GM23338 (cell line): ENCODE measurements around the gene EMID1. TPM values are rescaled to one million over a fixed set of nuclear protein-coding genes. Genes with fewer than 3 reads are reported as not detected.

ENCODE experiments used
- ATAC-seq: fragments of 200-7000 bp; cut with Tn5 transposase; 3 replicates; pipeline ENCODE4 v1.9.1; 2020
- DNase-seq: peaks from one replicate; pipeline ENCODE4 v3.0.0-alpha.2; 2015; ENCODE audit warnings: low spot score
- H2AFZ ChIP-seq: fragments of 200-600 bp; sonication (generic); 2 replicates; pipeline ENCODE4 v1.8.0; 2016; ENCODE audit warnings: antibody characterized with exemption, mild to moderate bottlenecking, moderate library complexity
- H3F3A ChIP-seq: fragments of 200-600 bp; sonication (generic); replicated peaks from 2 replicates; pipeline ENCODE4 v1.8.0; 2017; ENCODE audit warnings: antibody characterized with exemption, mixed run types, low read depth
- H3K27ac ChIP-seq: fragments of 200-600 bp; sonication (generic); 2 replicates; pipeline ENCODE4 v1.6.1; 2016; ENCODE audit warnings: low read depth
- H3K27me3 ChIP-seq: fragments of 200-600 bp; sonication (generic); 2 replicates; pipeline ENCODE4 v1.8.0; 2016; ENCODE audit warnings: mild to moderate bottlenecking, mixed run types, moderate library complexity; ENCODE audit not compliant: insufficient read depth
- H3K36me3 ChIP-seq: fragments of 200-600 bp; sonication (generic); 2 replicates; pipeline ENCODE4 v1.8.0; 2016; ENCODE audit warnings: mild to moderate bottlenecking; ENCODE audit not compliant: insufficient read depth
- H3K4me1 ChIP-seq: fragments of 200-600 bp; sonication (generic); 2 replicates; pipeline ENCODE4 v1.8.0; 2016; ENCODE audit warnings: mild to moderate bottlenecking, moderate library complexity; ENCODE audit not compliant: insufficient read depth
- H3K4me2 ChIP-seq: fragments of 200-600 bp; sonication (generic); 2 replicates; pipeline ENCODE4 v1.7.1; 2017; ENCODE audit warnings: mixed run types
- H3K4me3 ChIP-seq: fragments of 200-600 bp; sonication (generic); 2 replicates; pipeline ENCODE4 v1.6.1; 2016; ENCODE audit warnings: mixed run types
- H3K79me2 ChIP-seq: fragments of 200-600 bp; sonication (generic); replicated peaks from 2 replicates; pipeline ENCODE4 v1.8.0; 2017; ENCODE audit warnings: mild to moderate bottlenecking; ENCODE audit not compliant: insufficient read depth
- H3K9me2 ChIP-seq: fragments of 200-600 bp; sonication (generic); 2 replicates; pipeline ENCODE4 v1.8.0; 2017; ENCODE audit not compliant: insufficient read depth
- H4K20me1 ChIP-seq: fragments of 200-600 bp; sonication (generic); replicated peaks from 2 replicates; pipeline ENCODE4 v1.8.0; 2017; ENCODE audit warnings: mild to moderate bottlenecking; ENCODE audit not compliant: insufficient read depth
- H3K27ac Mint-ChIP-seq: 2 replicates; pipeline ENCODE4 v1.8.0; 2020; ENCODE audit warnings: inconsistent platforms, mild to moderate bottlenecking, moderate library complexity, mixed read lengths
- H3K27me3 Mint-ChIP-seq: 3 replicates; pipeline ENCODE4 v1.8.0; 2022; ENCODE audit warnings: low read depth, mild to moderate bottlenecking, moderate library complexity, mixed read lengths, inconsistent platforms; ENCODE audit not compliant: insufficient read depth, poor library complexity
- H3K36me3 Mint-ChIP-seq: 3 replicates; pipeline ENCODE4 v1.8.0; 2021; ENCODE audit warnings: low read depth, mild to moderate bottlenecking, inconsistent platforms, moderate library complexity, mixed read lengths
- H3K4me1 Mint-ChIP-seq: 3 replicates; pipeline ENCODE4 v1.8.0; 2020; ENCODE audit warnings: mild to moderate bottlenecking, inconsistent platforms, mixed read lengths
- H3K4me3 Mint-ChIP-seq: 3 replicates; pipeline ENCODE4 v1.8.0; 2021; ENCODE audit warnings: moderate library complexity, mild to moderate bottlenecking, inconsistent platforms, mixed read lengths
- H3K9me3 Mint-ChIP-seq: 3 replicates; pipeline ENCODE4 v1.8.0; 2020; ENCODE audit warnings: moderate library complexity, mild to moderate bottlenecking, inconsistent platforms, mixed read lengths
- CREB1 ChIP-seq: fragments of 250-450 bp; sonication (Bioruptor Pico); IDR thresholded peaks from 2 replicates; pipeline ENCODE4 v1.5.0; 2020; ENCODE audit warnings: low read depth, mild to moderate bottlenecking, moderate library complexity
- EZH2 ChIP-seq: fragments of 200-600 bp; sonication (generic); IDR thresholded peaks from one replicate; pipeline ENCODE4 v1.8.0; 2017; ENCODE audit warnings: antibody characterized with exemption, mild to moderate bottlenecking, low read depth; ENCODE audit not compliant: unreplicated experiment
- EZH2phosphoT487 ChIP-seq: fragments of 200-600 bp; sonication (generic); IDR thresholded peaks from one replicate; pipeline ENCODE4 v1.8.1; 2018; ENCODE audit warnings: antibody characterized with exemption; ENCODE audit not compliant: unreplicated experiment
- JUNB ChIP-seq: IDR thresholded peaks from one replicate; pipeline ENCODE4 v1.6.1; 2016; ENCODE audit warnings: antibody characterized with exemption; ENCODE audit not compliant: unreplicated experiment
- NANOG ChIP-seq: IDR thresholded peaks from 2 replicates; pipeline ENCODE4 v1.6.1; 2016; ENCODE audit warnings: antibody characterized with exemption, borderline replicate concordance
- POLR2AphosphoS5 ChIP-seq: IDR thresholded peaks from 2 replicates; pipeline ENCODE4 v1.6.1; 2016; ENCODE audit warnings: antibody characterized with exemption, low read depth
- REST ChIP-seq: IDR thresholded peaks from one replicate; pipeline ENCODE4 v1.6.1; 2018; ENCODE audit warnings: antibody characterized with exemption; ENCODE audit not compliant: unreplicated experiment
- STAT1 ChIP-seq: IDR thresholded peaks from one replicate; pipeline ENCODE4 v1.6.1; 2016; ENCODE audit warnings: antibody characterized with exemption; ENCODE audit not compliant: unreplicated experiment
- ZNF114 ChIP-seq: fragments of 250-450 bp; sonication (Bioruptor Pico); IDR thresholded peaks from 2 replicates; pipeline ENCODE4 v1.5.0; 2020; ENCODE audit warnings: mild to moderate bottlenecking, moderate library complexity
- ZNF331 ChIP-seq: fragments of 250-450 bp; sonication (Bioruptor Pico); IDR thresholded peaks from 2 replicates; pipeline ENCODE4 v1.5.0; 2020; ENCODE audit warnings: low read depth, mild to moderate bottlenecking, moderate library complexity
- polyA plus RNA-seq: library from polyadenylated mRNA; unstranded; fragments of >200 nt; fragmentation: Nextera tagmentation; extraction: Ambion mirVana; gene quantifications from 2 replicates; pipeline ENCODE4 v1.2.1, GENCODE V29; 2016
- total RNA-seq: library from RNA; depleted of rRNA; stranded (reverse); fragments of >200 nt; shearing (Covaris generic); gene quantifications from 2 replicates; pipeline ENCODE4 v1.2.3, GENCODE V29; 2014
- TF ChIP-seq, protein P1 (sequence below), 2 experiments: fragments of 200-600 bp in 1 of 2; sonication (generic) in 1 of 2; conservative IDR thresholded peaks; 2 replicates each; pipeline versions ENCODE4 v1.5.1 to v1.6.1; 2016 to 2017; ENCODE audit warnings: antibody characterized with exemption in 2 of 2, low read depth in 2 of 2, mild to moderate bottlenecking in 2 of 2, moderate library complexity in 1 of 2

EMID1 gene
- total and polyA plus RNA-seq, 2 experiments from 2014 or later: 3.0 to 13.4 TPM

GRCh38 chr22:29256606-29257325, 51.1 kb downstream of the EMID1 start:
- H3K9me3 Mint-ChIP-seq: no peaks in the 10 kb centered on the region
- Histone ChIP-seq H3F3A (no peaks in the 10 kb centered on the region), H3K36me3 (no peaks in the 10 kb centered on the region), H3K9me2 (no peaks in the 10 kb centered on the region), H3K4me2 (no peak overlapping the region), H3K27ac (no peak overlapping the region), H3K79me2 (no peaks in the 10 kb centered on the region), H3K4me3 (no peak overlapping the region), H2AFZ (no peak overlapping the region), H3K4me1 (peaks cover 5% of the 10 kb centered on the region; the same call in 1 of the 2 replicates), H3K27me3 (no peaks in the 10 kb centered on the region), H4K20me1 (no peaks in the 10 kb centered on the region)
- DNase-seq (no peak), ATAC-seq (no peak)
- H3K36me3 Mint-ChIP-seq: peaks cover 4% of the 10 kb centered on the region; the same call in 2 of the 3 replicates
- H3K27me3 Mint-ChIP-seq: peaks cover 13% of the 10 kb centered on the region
- H3K4me1 Mint-ChIP-seq: no peaks in the 10 kb centered on the region; the same call in 2 of the 3 replicates
- no peak overlapping the region for H3K27ac Mint-ChIP-seq
- no peak for TF ChIP-seq REST
- no peak for TF ChIP-seq EZH2phosphoT487
- TF ChIP-seq, protein P1, sequence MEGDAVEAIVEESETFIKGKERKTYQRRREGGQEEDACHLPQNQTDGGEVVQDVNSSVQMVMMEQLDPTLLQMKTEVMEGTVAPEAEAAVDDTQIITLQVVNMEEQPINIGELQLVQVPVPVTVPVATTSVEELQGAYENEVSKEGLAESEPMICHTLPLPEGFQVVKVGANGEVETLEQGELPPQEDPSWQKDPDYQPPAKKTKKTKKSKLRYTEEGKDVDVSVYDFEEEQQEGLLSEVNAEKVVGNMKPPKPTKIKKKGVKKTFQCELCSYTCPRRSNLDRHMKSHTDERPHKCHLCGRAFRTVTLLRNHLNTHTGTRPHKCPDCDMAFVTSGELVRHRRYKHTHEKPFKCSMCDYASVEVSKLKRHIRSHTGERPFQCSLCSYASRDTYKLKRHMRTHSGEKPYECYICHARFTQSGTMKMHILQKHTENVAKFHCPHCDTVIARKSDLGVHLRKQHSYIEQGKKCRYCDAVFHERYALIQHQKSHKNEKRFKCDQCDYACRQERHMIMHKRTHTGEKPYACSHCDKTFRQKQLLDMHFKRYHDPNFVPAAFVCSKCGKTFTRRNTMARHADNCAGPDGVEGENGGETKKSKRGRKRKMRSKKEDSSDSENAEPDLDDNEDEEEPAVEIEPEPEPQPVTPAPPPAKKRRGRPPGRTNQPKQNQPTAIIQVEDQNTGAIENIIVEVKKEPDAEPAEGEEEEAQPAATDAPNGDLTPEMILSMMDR (conservative IDR thresholded peaks at IDR 0.05; ENCODE audit: low read depth in 2 of 2): no peak
- no peak for TF ChIP-seq STAT1
- no peak for TF ChIP-seq CREB1 (CRISPR knock-in tag)
- no peak for TF ChIP-seq EZH2
- TF ChIP-seq JUNB: no peak
- TF ChIP-seq ZNF114 (CRISPR knock-in tag): no peak
- TF ChIP-seq POLR2AphosphoS5: no peak
- no peak overlapping the region for H3K4me3 Mint-ChIP-seq

DNA sequence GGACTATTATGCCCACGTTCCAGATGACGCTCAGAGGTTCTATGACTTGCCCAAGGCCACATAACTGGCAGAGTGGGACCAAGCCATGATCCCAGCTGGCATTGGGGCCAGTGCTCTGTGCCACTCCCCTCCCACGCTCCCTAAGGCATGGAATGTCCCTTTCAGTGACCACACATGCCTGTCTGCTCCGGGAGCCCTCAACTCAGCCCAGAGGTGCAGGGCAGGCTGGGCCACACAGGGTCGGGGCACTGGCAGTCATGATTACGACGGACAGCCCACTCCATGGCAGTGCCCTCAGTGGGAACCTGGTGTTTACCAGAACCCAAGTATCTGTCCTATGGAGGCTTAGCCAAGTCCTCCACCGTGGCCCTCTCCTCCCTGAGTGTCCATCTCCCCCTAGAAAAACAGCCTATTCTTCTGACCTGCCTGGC, 52.1 kb downstream of the EMID1 start:
- no peak overlapping the region for H3K4me2 ChIP-seq
- TF ChIP-seq, protein P1 (conservative IDR thresholded peaks at IDR 0.05; ENCODE audit: low read depth in 2 of 2): no peak
- no peak for TF ChIP-seq POLR2AphosphoS5
- TF ChIP-seq NANOG: no peak
- TF ChIP-seq ZNF331 (CRISPR knock-in tag): no peak
- no peak overlapping the region for H3K4me3 Mint-ChIP-seq
- no peaks in the 10 kb centered on the region for H3K9me2 ChIP-seq
- no peak overlapping the region for H3K4me3 ChIP-seq
- H3F3A ChIP-seq: no peaks in the 10 kb centered on the region
- H3K36me3 ChIP-seq: no peaks in the 10 kb centered on the region
- no peak for DNase-seq
- peaks cover 9% of the 10 kb centered on the region for H3K36me3 Mint-ChIP-seq
- H3K79me2 ChIP-seq: no peaks in the 10 kb centered on the region
- no peaks in the 10 kb centered on the region for H3K9me3 Mint-ChIP-seq
- H4K20me1 ChIP-seq: no peaks in the 10 kb centered on the region
- H3K27me3 ChIP-seq: no peaks in the 10 kb centered on the region
- H3K4me1 Mint-ChIP-seq: no peaks in the 10 kb centered on the region; the same call in 2 of the 3 replicates
- H3K4me1 ChIP-seq: peaks cover 5% of the 10 kb centered on the region; the same call in 1 of the 2 replicates
- ATAC-seq: no peak
- no peak overlapping the region for H3K27ac Mint-ChIP-seq
- H3K27me3 Mint-ChIP-seq: peaks cover 13% of the 10 kb centered on the region
- no peak overlapping the region for H3K27ac ChIP-seq
- H2AFZ ChIP-seq: no peak overlapping the region
